ENCODE data around the gene KISS1R.

Gene KISS1R

GRCh38 chr19:901216-902092, 15.7 kb upstream of the KISS1R start:
- Histone ChIP-seq H3K9ac (ENCODE audit: insufficient read length) (no peak overlapping the region), H3K36me3 (ENCODE audit: insufficient read depth, low read length) (no peaks in the 10 kb centered on the region; the same call in 1 of the 2 replicates), H3K27ac (no peak overlapping the region), H3K4me3 (no peak overlapping the region), H3K9me3 (ENCODE audit: low read depth, low read length) (no peaks in the 10 kb centered on the region)
- no peak for DNase-seq (ENCODE audit: low read depth, low spot score)
- no peak for TF ChIP-seq POLR2AphosphoS5 (IDR thresholded peaks at IDR 0.05; ENCODE audit: borderline replicate concordance, low read depth, low read length)
- TF ChIP-seq FOXP2 (optimal IDR thresholded peaks at IDR 0.05; ENCODE audit: control extremely low read depth, extremely low read length, insufficient read depth) = no peak
- no peak for TF ChIP-seq EZH2 (IDR thresholded peaks at IDR 0.05)

GRCh38 chr19:902093-902370, 15.1 kb upstream of the KISS1R start:
- DNase-seq (ENCODE audit: low read depth, low spot score) = no peak
- H3K27ac ChIP-seq = no peak overlapping the region
- H3K36me3 ChIP-seq (ENCODE audit: insufficient read depth, low read length) = no peaks in the 10 kb centered on the region; the same call in 1 of the 2 replicates
- TF ChIP-seq POLR2AphosphoS5 (IDR thresholded peaks at IDR 0.05; ENCODE audit: borderline replicate concordance, low read depth, low read length) (no peak), EZH2 (IDR thresholded peaks at IDR 0.05) (no peak), FOXP2 (optimal IDR thresholded peaks at IDR 0.05; ENCODE audit: control extremely low read depth, extremely low read length, insufficient read depth) (no peak)
- no peak overlapping the region for H3K4me3 ChIP-seq
- H3K9me3 ChIP-seq (ENCODE audit: low read depth, low read length) = no peaks in the 10 kb centered on the region
- H3K9ac ChIP-seq (ENCODE audit: insufficient read length) = no peak overlapping the region

- Histone ChIP-seq H3K27ac (no peak overlapping the region), H3K9ac (ENCODE audit: insufficient read length) (no peak overlapping the region), H3K9me3 (ENCODE audit: low read depth, low read length) (no peaks in the 10 kb centered on the region), H3K4me3 (no peak overlapping the region), H3K36me3 (ENCODE audit: insufficient read depth, low read length) (no peaks in the 10 kb centered on the region; the same call in 1 of the 2 replicates)
- DNase-seq (ENCODE audit: low read depth, low spot score) = no peak
- TF ChIP-seq EZH2 (IDR thresholded peaks at IDR 0.05) (no peak), FOXP2 (optimal IDR thresholded peaks at IDR 0.05; ENCODE audit: control extremely low read depth, extremely low read length, insufficient read depth) (no peak), POLR2AphosphoS5 (IDR thresholded peaks at IDR 0.05; ENCODE audit: borderline replicate concordance, low read depth, low read length) (no peak)
Observed at GRCh38 chr19:902446-903226, 14.5 kb upstream of the KISS1R start.

- H3K36me3 ChIP-seq (ENCODE audit: insufficient read depth, low read length) = no peaks in the 10 kb centered on the region; the same call in 1 of the 2 replicates
- no peak overlapping the region for H3K4me3 ChIP-seq
- no peak overlapping the region for H3K9ac ChIP-seq (ENCODE audit: insufficient read length)
- TF ChIP-seq EZH2 (IDR thresholded peaks at IDR 0.05) (no peak), POLR2AphosphoS5 (IDR thresholded peaks at IDR 0.05; ENCODE audit: borderline replicate concordance, low read depth, low read length) (no peak), FOXP2 (optimal IDR thresholded peaks at IDR 0.05; ENCODE audit: control extremely low read depth, extremely low read length, insufficient read depth) (no peak)
- no peak for DNase-seq (ENCODE audit: low read depth, low spot score)
- H3K27ac ChIP-seq = no peak overlapping the region
- H3K9me3 ChIP-seq (ENCODE audit: low read depth, low read length) = no peaks in the 10 kb centered on the region
Observed at GRCh38 chr19:903266-903797, 13.8 kb upstream of the KISS1R start.

- no peak for DNase-seq (ENCODE audit: low read depth, low spot score)
- H3K4me3 ChIP-seq = no peak overlapping the region
Observed at GRCh38 chr19:904545-904944, 12.6 kb upstream of the KISS1R start.

GRCh38 chr19:906480-906879, 10.7 kb upstream of the KISS1R start:
- Histone ChIP-seq H3K27ac (no peak overlapping the region), H3K36me3 (ENCODE audit: insufficient read depth, low read length) (no peaks in the 10 kb centered on the region; the same call in 1 of the 2 replicates), H3K9ac (ENCODE audit: insufficient read length) (no peak overlapping the region), H3K9me3 (ENCODE audit: low read depth, low read length) (no peaks in the 10 kb centered on the region), H3K4me3 (no peak overlapping the region)
- TF ChIP-seq FOXP2 (optimal IDR thresholded peaks at IDR 0.05; ENCODE audit: control extremely low read depth, extremely low read length, insufficient read depth) = no peak
- TF ChIP-seq POLR2AphosphoS5 (IDR thresholded peaks at IDR 0.05; ENCODE audit: borderline replicate concordance, low read depth, low read length) = no peak
- no peak for TF ChIP-seq EZH2 (IDR thresholded peaks at IDR 0.05)
- no peak for DNase-seq (ENCODE audit: low read depth, low spot score)

More at GRCh38 chr19:904545-904944, 12.6 kb upstream of the KISS1R start:
- no peaks in the 10 kb centered on the region; the same call in 1 of the 2 replicates for H3K36me3 ChIP-seq (ENCODE audit: insufficient read depth, low read length)
- H3K9ac ChIP-seq (ENCODE audit: insufficient read length) = no peak overlapping the region
- H3K9me3 ChIP-seq (ENCODE audit: low read depth, low read length) = no peaks in the 10 kb centered on the region
- TF ChIP-seq EZH2 (IDR thresholded peaks at IDR 0.05) = no peak
- no peak for TF ChIP-seq POLR2AphosphoS5 (IDR thresholded peaks at IDR 0.05; ENCODE audit: borderline replicate concordance, low read depth, low read length)
- no peak for TF ChIP-seq FOXP2 (optimal IDR thresholded peaks at IDR 0.05; ENCODE audit: control extremely low read depth, extremely low read length, insufficient read depth)
- no peak overlapping the region for H3K27ac ChIP-seq

GRCh38 chr19:907183-907853, 9.8 kb upstream of the KISS1R start:
- DNase-seq (ENCODE audit: low read depth, low spot score) = no peak

More at GRCh38 chr19:907183-907853, 9.8 kb upstream of the KISS1R start:
- Histone ChIP-seq H3K27ac (no peak overlapping the region), H3K9me3 (ENCODE audit: low read depth, low read length) (no peaks in the 10 kb centered on the region), H3K36me3 (ENCODE audit: insufficient read depth, low read length) (no peaks in the 10 kb centered on the region), H3K9ac (ENCODE audit: insufficient read length) (no peak overlapping the region), H3K4me3 (no peak overlapping the region)
- TF ChIP-seq POLR2AphosphoS5 (IDR thresholded peaks at IDR 0.05; ENCODE audit: borderline replicate concordance, low read depth, low read length) = no peak
- no peak for TF ChIP-seq EZH2 (IDR thresholded peaks at IDR 0.05)
- TF ChIP-seq FOXP2 (optimal IDR thresholded peaks at IDR 0.05; ENCODE audit: control extremely low read depth, extremely low read length, insufficient read depth) = no peak

All from SK-N-MC (cell line).